ENCODE measurements around the gene BTBD6. TPM values are rescaled to one million over a fixed set of nuclear protein-coding genes. Genes with fewer than 3 reads are reported as not detected.
"Not testable (repeated sequence)": the region's sequence is repeated elsewhere in the genome, so short reads cannot be mapped to it uniquely, and the experiment has no call there.

BTBD6 gene
- total RNA-seq, 1 experiment from 2014 or later = 30.1 TPM

- H3K27me3 Mint-ChIP-seq (ENCODE audit: unreplicated experiment) = no peaks in the 10 kb centered on the region
- BruUV-seq (replicated peaks) = no TSS peak
- H3K4me1 Mint-ChIP-seq (ENCODE audit: low read depth, unreplicated experiment) = peaks cover 9% of the 10 kb centered on the region
- CTCF ChIA-PET = no interaction called here
- no peak for DNase-seq
- TF ChIP-seq CTCF (IDR thresholded peaks at IDR 0.05; ENCODE audit: unreplicated experiment) = no peak
- intact Hi-C loops (cut with micrococcal nuclease; ENCODE audit: unreplicated experiment) = no loop called here
- H3K4me3 Mint-ChIP-seq (ENCODE audit: low read depth, unreplicated experiment) = no peak overlapping the region
- H3K27ac Mint-ChIP-seq (ENCODE audit: unreplicated experiment) = no peak overlapping the region
- peaks cover 10% of the 10 kb centered on the region for H3K36me3 Mint-ChIP-seq (ENCODE audit: insufficient read depth, unreplicated experiment)
- no peaks in the 10 kb centered on the region for H3K9me3 Mint-ChIP-seq (ENCODE audit: low read depth, unreplicated experiment)
Observed at GRCh38 chr14:105272623-105273022, 24.3 kb downstream of the BTBD6 start.

- H3K27ac Mint-ChIP-seq (ENCODE audit: unreplicated experiment) = no peak overlapping the region
- H3K36me3 Mint-ChIP-seq (ENCODE audit: insufficient read depth, unreplicated experiment) = peaks cover 10% of the 10 kb centered on the region
- intact Hi-C loops (cut with micrococcal nuclease; ENCODE audit: unreplicated experiment) = no loop called here
- H3K27me3 Mint-ChIP-seq (ENCODE audit: unreplicated experiment) = no peaks in the 10 kb centered on the region
- CTCF ChIA-PET = no interaction called here
- H3K9me3 Mint-ChIP-seq (ENCODE audit: low read depth, unreplicated experiment) = no peaks in the 10 kb centered on the region
- peaks cover 9% of the 10 kb centered on the region for H3K4me1 Mint-ChIP-seq (ENCODE audit: low read depth, unreplicated experiment)
- no peak for TF ChIP-seq CTCF (IDR thresholded peaks at IDR 0.05; ENCODE audit: unreplicated experiment)
- BruUV-seq (replicated peaks) = no TSS peak
- no peak for DNase-seq
- no peak overlapping the region for H3K4me3 Mint-ChIP-seq (ENCODE audit: low read depth, unreplicated experiment)
Observed at GRCh38 chr14:105273062-105273461, 24.7 kb downstream of the BTBD6 start.

- Mint-ChIP-seq H3K36me3 (ENCODE audit: insufficient read depth, unreplicated experiment) (peaks cover 6% of the 10 kb centered on the region), H3K27ac (ENCODE audit: unreplicated experiment) (no peak overlapping the region), H3K4me1 (ENCODE audit: low read depth, unreplicated experiment) (peaks cover 9% of the 10 kb centered on the region), H3K27me3 (ENCODE audit: unreplicated experiment) (no peaks in the 10 kb centered on the region), H3K9me3 (ENCODE audit: low read depth, unreplicated experiment) (no peaks in the 10 kb centered on the region), H3K4me3 (ENCODE audit: low read depth, unreplicated experiment) (no peak overlapping the region)
- TF ChIP-seq CTCF (IDR thresholded peaks at IDR 0.05; ENCODE audit: unreplicated experiment) = no peak
- intact Hi-C loops (cut with micrococcal nuclease; ENCODE audit: unreplicated experiment) = no loop called here
- CTCF ChIA-PET = no interaction called here
- no TSS peak for BruUV-seq (replicated peaks)
- DNase-seq = no peak
Observed at GRCh38 chr14:105274637-105275036, 26.3 kb downstream of the BTBD6 start.

- intact Hi-C loops (cut with micrococcal nuclease; ENCODE audit: unreplicated experiment) = no loop called here
- TF ChIP-seq CTCF (IDR thresholded peaks at IDR 0.05; ENCODE audit: unreplicated experiment) = no peak
- CTCF ChIA-PET = no interaction called here
- H3K27me3 Mint-ChIP-seq (ENCODE audit: unreplicated experiment) = no peaks in the 10 kb centered on the region
- H3K27ac Mint-ChIP-seq (ENCODE audit: unreplicated experiment) = no peak overlapping the region
- BruUV-seq (replicated peaks) = no TSS peak
- H3K36me3 Mint-ChIP-seq (ENCODE audit: insufficient read depth, unreplicated experiment) = peaks cover 6% of the 10 kb centered on the region
- H3K9me3 Mint-ChIP-seq (ENCODE audit: low read depth, unreplicated experiment) = no peaks in the 10 kb centered on the region
- no peak overlapping the region for H3K4me3 Mint-ChIP-seq (ENCODE audit: low read depth, unreplicated experiment)
- peaks cover 9% of the 10 kb centered on the region for H3K4me1 Mint-ChIP-seq (ENCODE audit: low read depth, unreplicated experiment)
- DNase-seq = no peak
Observed at GRCh38 chr14:105275267-105275946, 27.1 kb downstream of the BTBD6 start.

- BruUV-seq (replicated peaks); DNase-seq; H3K27ac Mint-ChIP-seq (ENCODE audit: unreplicated experiment); H3K4me3 Mint-ChIP-seq (ENCODE audit: low read depth, unreplicated experiment); H3K4me1 Mint-ChIP-seq (ENCODE audit: low read depth, unreplicated experiment); H3K36me3 Mint-ChIP-seq (ENCODE audit: insufficient read depth, unreplicated experiment); H3K9me3 Mint-ChIP-seq (ENCODE audit: low read depth, unreplicated experiment); intact Hi-C loops (cut with micrococcal nuclease; ENCODE audit: unreplicated experiment); H3K27me3 Mint-ChIP-seq (ENCODE audit: unreplicated experiment): not testable (repeated sequence)
- CTCF ChIA-PET = interaction anchor here (0.6 kb wide), 1 partner anchor 24 kb away, joined by 3 read pairs; no protein-coding TSS in a partner anchor
Observed at GRCh38 chr14:105277448-105277847, 29.1 kb downstream of the BTBD6 start.
